HL-60/S4 (cell line): ENCODE results near the gene DDX42.

Experiments
- in situ Hi-C: fragments of 300-500 bp; cut with MboI; formaldehyde crosslinking; loops from 2 replicates; pipeline ENCODE4 v1.14.3; 2022; ENCODE audit warnings: low sequenced_read_pairs

DDX42 gene

GRCh38 chr17:63774141-63774968 is at the start of gene DDX42:
Gene DDX42 (plus strand): TSS chr17:63774170. CDS start chr17:63787050, 12,880 bp downstream.
- in situ Hi-C loops, result no loop called here

GRCh38 chr17:63735691-63736090 is 38.3 kb upstream of the DDX42 start:
- in situ Hi-C loops, result no loop called here

GRCh38 chr17:63740464-63741142 is 33.4 kb upstream of the DDX42 start:
- in situ Hi-C loops, result no loop called here

GRCh38 chr17:63741143-63741407 is 32.9 kb upstream of the DDX42 start:
- in situ Hi-C loops, result no loop called here

- in situ Hi-C loops, result no loop called here
Measured at GRCh38 chr17:63741408-63742173, 32.4 kb upstream of the DDX42 start, which contains the start of gene STRADA. Gene STRADA (minus strand): TSS chr17:63741799. CDS start chr17:63728369, 13,430 bp downstream.

GRCh38 chr17:63751806-63752205 is 22.2 kb upstream of the DDX42 start:
- in situ Hi-C loops, result no loop called here

- in situ Hi-C loops, result no loop called here
Measured at GRCh38 chr17:63752707-63753106, 21.3 kb upstream of the DDX42 start.

- in situ Hi-C loops, result no loop called here
Measured at GRCh38 chr17:63753215-63753614, 20.8 kb upstream of the DDX42 start.

GRCh38 chr17:63754046-63754445 is 19.9 kb upstream of the DDX42 start:
- in situ Hi-C loops, result no loop called here

GRCh38 chr17:63758428-63758827 is 15.5 kb upstream of the DDX42 start:
- in situ Hi-C loops, result no loop called here

GRCh38 chr17:63760771-63761539 is 13.0 kb upstream of the DDX42 start:
- in situ Hi-C loops, result no loop called here

- in situ Hi-C loops, result no loop called here
Measured at GRCh38 chr17:63762161-63763078, 11.6 kb upstream of the DDX42 start.

GRCh38 chr17:63764716-63765115 is 9.3 kb upstream of the DDX42 start:
- in situ Hi-C loops, result no loop called here

- in situ Hi-C loops, result no loop called here
Measured at GRCh38 chr17:63766754-63767153, 7.2 kb upstream of the DDX42 start.

GRCh38 chr17:63768433-63768832 is 5.5 kb upstream of the DDX42 start:
- in situ Hi-C loops, result no loop called here

GRCh38 chr17:63772801-63773271 is 1.1 kb upstream of the DDX42 start:
- in situ Hi-C loops, result no loop called here

- in situ Hi-C loops, result no loop called here
Measured at GRCh38 chr17:63773272-63774140, 464 bp upstream of the DDX42 start, which contains the start of gene CCDC47. Gene CCDC47 (minus strand): TSS chr17:63773597. CDS start chr17:63766175, 7,422 bp downstream.

- in situ Hi-C loops, result no loop called here
Measured at GRCh38 chr17:63774969-63775265, 947 bp downstream of the DDX42 start.

- in situ Hi-C loops, result no loop called here
Measured at GRCh38 chr17:63775420-63775819, 1.4 kb downstream of the DDX42 start.
